GM12878 (cell line): ENCODE results near the gene MANBA. TPM values are rescaled to one million over a fixed set of nuclear protein-coding genes. Genes with fewer than 3 reads are reported as not detected.

Experiments
- ATAC-seq: fragments of 200-7000 bp; cut with Tn5 transposase; 3 replicates; pipeline ENCODE4 v1.9.1; 2020; ENCODE audit warnings: mild to moderate bottlenecking, moderate library complexity
- BruUV-seq: library from RNA; stranded (reverse); fragments of 400-500 nt; replicated peaks from 2 replicates; lab custom pipeline; 2021; lab: Mats Ljungman, UMichigan
- CTCF ChIA-PET: fragments of 300-600 bp; sonication (Branson Sonifier 250); formaldehyde crosslinking; extraction: SDS; loops from one replicate; lab custom pipeline; 2021; ENCODE audit warnings: inconsistent platforms; lab: Yijun Ruan, JAX
- POLR2A ChIA-PET: fragments of 350-600 bp; formaldehyde crosslinking; extraction: SDS; loops from one replicate; lab custom pipeline; 2021; ENCODE audit warnings: inconsistent platforms; lab: Charles Lee
- RAD21 ChIA-PET: fragments of 300-600 bp; sonication (Branson Sonifier 250); formaldehyde crosslinking; loops from one replicate; lab custom pipeline; 2023; ENCODE audit warnings: antibody characterized with exemption; ENCODE audit not compliant: unreplicated experiment; lab: Charles Lee
- SMC1A ChIA-PET: fragments of 300-600 bp; sonication (Branson Sonifier 250); formaldehyde crosslinking; loops from one replicate; lab custom pipeline; 2023; ENCODE audit not compliant: unreplicated experiment, uncharacterized antibody; lab: Charles Lee
- DNase-seq: peaks from one replicate; pipeline ENCODE4 v3.0.0-alpha.2; 2011; ENCODE audit warnings: low read depth, low spot score
- FAIRE-seq: peaks from 3 replicates; lab custom pipeline; 2011; peaks lifted over from hg19 to GRCh38; lab: Jason Lieb, UNC
- H2AFZ ChIP-seq: 2 replicates; pipeline ENCODE4 v1.6.0; 2011; ENCODE audit warnings: low read depth, low read length, control low read depth; ENCODE audit not compliant: control insufficient read depth
- H3K27ac ChIP-seq: 2 replicates; pipeline ENCODE4 v1.5.1; 2011; ENCODE audit warnings: control low read depth; ENCODE audit not compliant: control insufficient read depth, insufficient read depth
- H3K27me3 ChIP-seq, 2 experiments: replicated peaks in 1 of 2; 2 replicates each; pipeline versions ENCODE4 v1.6.0 to v1.6.1; 2011; ENCODE audit warnings: low read length in 1 of 2; ENCODE audit not compliant: control insufficient read depth in 2 of 2, insufficient read depth in 2 of 2
- H3K36me3 ChIP-seq, 2 experiments: 2 replicates each; pipeline ENCODE4 v1.5.1; 2011; ENCODE audit warnings: low read length in 1 of 2; ENCODE audit not compliant: control insufficient read depth in 2 of 2, insufficient read depth in 2 of 2
- H3K4me1 ChIP-seq: 2 replicates; pipeline ENCODE4 v1.6.1; 2011; ENCODE audit warnings: mild to moderate bottlenecking, low read length, moderate library complexity, mixed read lengths; ENCODE audit not compliant: control insufficient read depth, insufficient read depth
- H3K4me2 ChIP-seq: 2 replicates; pipeline ENCODE4 v1.6.0; 2011; ENCODE audit warnings: control low read depth; ENCODE audit not compliant: control insufficient read depth, insufficient read depth
- H3K4me3 ChIP-seq: fragments of 200-600 bp; sonication (generic); 2 replicates; pipeline ENCODE4 v1.5.1; 2016
- H3K79me2 ChIP-seq: 2 replicates; pipeline ENCODE4 v1.6.0; 2011; ENCODE audit warnings: low read length; ENCODE audit not compliant: control insufficient read depth, insufficient read depth
- H3K9ac ChIP-seq: 2 replicates; pipeline ENCODE4 v1.8.0; 2011; ENCODE audit warnings: low read length, control low read depth, mixed read lengths; ENCODE audit not compliant: control insufficient read depth, insufficient read depth
- H3K9me3 ChIP-seq: replicated peaks from 3 replicates; pipeline ENCODE4 v1.5.1; 2011; ENCODE audit warnings: mild to moderate bottlenecking, low read length; ENCODE audit not compliant: control insufficient read depth, insufficient read depth
- H4K20me1 ChIP-seq: 2 replicates; pipeline ENCODE4 v1.6.0; 2011; ENCODE audit not compliant: control insufficient read depth, insufficient read depth
- BHLHE40 ChIP-seq, 2 experiments: fragments of 450-650 bp in 1 of 2; IDR thresholded peaks; 2 replicates each; pipeline ENCODE4 v1.6.1; 2011 to 2017; ENCODE audit warnings: low read depth in 2 of 2, borderline replicate concordance in 1 of 2, improper control_type of control experiment in 1 of 2, low read length in 1 of 2, mild to moderate bottlenecking in 1 of 2
- EP300 ChIP-seq, 2 experiments: fragments of 150-350 bp in 1 of 2; IDR thresholded peaks; 2 replicates each; pipeline ENCODE4 v1.6.1; 2011 to 2012; ENCODE audit warnings: low read depth in 2 of 2, low read length in 2 of 2, borderline replicate concordance in 1 of 2, improper control_type of control experiment in 1 of 2, inconsistent platforms in 1 of 2; ENCODE audit not compliant: control insufficient read depth in 1 of 2
- ESRRA ChIP-seq: IDR thresholded peaks from 2 replicates; pipeline ENCODE4 v1.6.1; 2012; ENCODE audit warnings: mild to moderate bottlenecking, low read length, improper control_type of control experiment
- GATAD2B ChIP-seq: fragments of 450-650 bp; conservative IDR thresholded peaks from 2 replicates; pipeline ENCODE4 v1.6.1; 2017; ENCODE audit warnings: low read depth, mild to moderate bottlenecking, moderate library complexity
- HDAC6 ChIP-seq: fragments of 200-600 bp; sonication (generic); IDR thresholded peaks from one replicate; pipeline ENCODE4 v1.8.0; 2017; ENCODE audit warnings: antibody characterized with exemption; ENCODE audit not compliant: unreplicated experiment
- JUNB ChIP-seq: IDR thresholded peaks from 2 replicates; pipeline ENCODE4 v1.6.1; 2016; ENCODE audit warnings: antibody characterized with exemption, mild to moderate bottlenecking
- MEF2B ChIP-seq: fragments of 450-650 bp; IDR thresholded peaks from 2 replicates; pipeline ENCODE4 v1.6.1; 2018; ENCODE audit warnings: mild to moderate bottlenecking, moderate library complexity; ENCODE audit not compliant: partially characterized antibody, poor library complexity, severe bottlenecking
- MYC ChIP-seq: IDR thresholded peaks from 2 replicates; pipeline ENCODE4 v1.6.1; 2011; ENCODE audit warnings: mild to moderate bottlenecking, low read length, moderate library complexity, inconsistent platforms; ENCODE audit not compliant: insufficient read depth, insufficient replicate concordance, insufficient read length, severe bottlenecking
- SMC3 ChIP-seq: IDR thresholded peaks from 2 replicates; pipeline ENCODE4 v1.6.1; 2011; ENCODE audit warnings: low read length, improper control_type of control experiment, borderline replicate concordance
- TCF12 ChIP-seq: IDR thresholded peaks from 2 replicates; pipeline ENCODE4 v1.6.1; 2011; ENCODE audit warnings: low read depth, mild to moderate bottlenecking, low read length
- ZBED1 ChIP-seq: IDR thresholded peaks from 2 replicates; pipeline ENCODE4 v1.6.1; 2016; ENCODE audit warnings: borderline replicate concordance
- WGBS: methylation state at CpG from one replicate; pipeline ENCODE4 v1.1.6; 2016; ENCODE audit warnings: low lambda C conversion rate; ENCODE audit not compliant: insufficient replicate concordance, insufficient coverage; ENCODE audit errors: missing lambda C conversion rate; 5-methylcytosine and 5-hydroxymethylcytosine counted together
- in situ Hi-C: fragments of 300-500 bp; cut with MboI; formaldehyde crosslinking; loops from 9 replicates; pipeline ENCODE4 v1.14.3; 2018; ENCODE audit warnings: mixed read lengths
- intact Hi-C: fragments of 100-400 bp; cut with micrococcal nuclease; formaldehyde crosslinking; loops from one replicate; pipeline ENCODE4 v1.14.2; 2022; ENCODE audit not compliant: unreplicated experiment
- polyA plus RNA-seq, 11 experiments: library from polyadenylated mRNA; depleted of rRNA in 4 of 11; unstranded in 6 of 11; stranded (reverse) in 5 of 11; fragments of >200 nt; fragmentation: Nextera tagmentation in 4 of 11; fragmentation: Illumina TruSeq in 1 of 11; extraction: Ambion mirVana in 4 of 11; extraction: Trizol in 1 of 11; gene quantifications; 1 replicate in 1 of 11; 2 replicates in 10 of 11; pipeline versions ENCODE4 v1.2.1 to v1.2.3, GENCODE V29; 2011 to 2016; ENCODE audit warnings: inconsistent platforms in 2 of 11, missing spikeins in 2 of 11, low read depth in 1 of 11
- total RNA-seq, 4 experiments: library from RNA; depleted of rRNA in 3 of 4; stranded (reverse); fragments of >200 nt in 3 of 4; fragmentation: Illumina TruSeq in 1 of 4; extraction: Trizol in 1 of 4; gene quantifications; 2 replicates each; pipeline versions ENCODE4 v1.2.1 to v1.2.3, GENCODE V29; 2013 to 2021
- TF ChIP-seq, protein P1 (sequence below): IDR thresholded peaks from 2 replicates; pipeline ENCODE4 v1.6.1; 2012; ENCODE audit warnings: low read depth, low read length, improper control_type of control experiment
- TF ChIP-seq, protein P2 (sequence below): fragments of 450-650 bp; formaldehyde crosslinking; IDR thresholded peaks from 2 replicates; pipeline ENCODE4 v1.5.0; 2022; ENCODE audit warnings: mild to moderate bottlenecking, missing genetic modification characterization
- TF ChIP-seq, protein P3 (sequence below): IDR thresholded peaks from 2 replicates; pipeline ENCODE4 v1.6.1; 2011; ENCODE audit warnings: borderline replicate concordance, low read depth, mild to moderate bottlenecking, moderate library complexity, mixed read lengths, low read length; ENCODE audit not compliant: insufficient read depth; ENCODE audit errors: extremely low read length
- TF ChIP-seq, protein P4 (sequence below): fragments of 450-650 bp; IDR thresholded peaks from 2 replicates; pipeline ENCODE4 v1.6.1; 2017; ENCODE audit warnings: borderline replicate concordance

MANBA gene
- total and polyA plus RNA-seq, 10 of the 15 experiments (the other 5 are each of a cell fraction or from before 2014, with no cell fraction given), result 3.8 to 19.0 (median 12.5) TPM

- in situ Hi-C loops (no loop called here), intact Hi-C loops (loop anchor here (10.0 kb wide), 1 partner anchor 411 kb away; the partner anchor contains the start of gene BDH2)
- ATAC-seq (no peak), FAIRE-seq (no peak), DNase-seq (no peak)
- ChIA-PET RAD21 (no interaction called here), CTCF (interaction anchor here (0.6 kb wide), 1 partner anchor 116 kb away, joined by 3 read pairs; no protein-coding TSS in a partner anchor), SMC1A (interaction anchor here (0.7 kb wide), 1 partner anchor 125 kb away, joined by 3 read pairs; no protein-coding TSS in a partner anchor), POLR2A (interaction anchor here (1.7 kb wide), 1 partner anchor 12 kb away, joined by 5 read pairs; no protein-coding TSS in a partner anchor)
- H3K4me2 ChIP-seq, result peak overlapping the region; percentile 44
- H3K79me2 ChIP-seq, result peaks cover 6% of the 10 kb centered on the region
- no peaks in the 10 kb centered on the region for H4K20me1 ChIP-seq
- peaks cover 0 to 3% of the 10 kb centered on the region in 2 experiments; a peak in 1 of 4 replicates for H3K36me3 ChIP-seq
- no peaks in the 10 kb centered on the region for H3K9me3 ChIP-seq
- H3K4me1 ChIP-seq, result peaks cover 33% of the 10 kb centered on the region
- no TSS peak for BruUV-seq
- peak overlapping the region; percentile 15; the same call in 1 of the 2 replicates for H3K27ac ChIP-seq
- no peaks in the 10 kb centered on the region for H3K27me3 ChIP-seq
- WGBS, result 97% methylated on average over 5 of the region's 5 CpGs
- H3K4me3 ChIP-seq, result no peak overlapping the region
- H2AFZ ChIP-seq, result no peak overlapping the region
- H3K9ac ChIP-seq, result no peak overlapping the region
- TF ChIP-seq BHLHE40 (IDR thresholded peaks at IDR 0.05; ENCODE audit: borderline replicate concordance in 1 of 2, low read depth in 2 of 2, low read length in 1 of 2), result no peak
- no peak for TF ChIP-seq HDAC6
- TF ChIP-seq EP300 (IDR thresholded peaks at IDR 0.05; ENCODE audit: borderline replicate concordance in 1 of 2, control insufficient read depth in 1 of 2, low read depth in 2 of 2, low read length in 2 of 2), result no peak
- TF ChIP-seq, protein P1, sequence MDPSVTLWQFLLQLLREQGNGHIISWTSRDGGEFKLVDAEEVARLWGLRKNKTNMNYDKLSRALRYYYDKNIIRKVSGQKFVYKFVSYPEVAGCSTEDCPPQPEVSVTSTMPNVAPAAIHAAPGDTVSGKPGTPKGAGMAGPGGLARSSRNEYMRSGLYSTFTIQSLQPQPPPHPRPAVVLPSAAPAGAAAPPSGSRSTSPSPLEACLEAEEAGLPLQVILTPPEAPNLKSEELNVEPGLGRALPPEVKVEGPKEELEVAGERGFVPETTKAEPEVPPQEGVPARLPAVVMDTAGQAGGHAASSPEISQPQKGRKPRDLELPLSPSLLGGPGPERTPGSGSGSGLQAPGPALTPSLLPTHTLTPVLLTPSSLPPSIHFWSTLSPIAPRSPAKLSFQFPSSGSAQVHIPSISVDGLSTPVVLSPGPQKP, result no peak
- no peak for TF ChIP-seq MYC
- no peak for TF ChIP-seq SMC3
- TF ChIP-seq JUNB, result no peak
- TF ChIP-seq, protein P2, sequence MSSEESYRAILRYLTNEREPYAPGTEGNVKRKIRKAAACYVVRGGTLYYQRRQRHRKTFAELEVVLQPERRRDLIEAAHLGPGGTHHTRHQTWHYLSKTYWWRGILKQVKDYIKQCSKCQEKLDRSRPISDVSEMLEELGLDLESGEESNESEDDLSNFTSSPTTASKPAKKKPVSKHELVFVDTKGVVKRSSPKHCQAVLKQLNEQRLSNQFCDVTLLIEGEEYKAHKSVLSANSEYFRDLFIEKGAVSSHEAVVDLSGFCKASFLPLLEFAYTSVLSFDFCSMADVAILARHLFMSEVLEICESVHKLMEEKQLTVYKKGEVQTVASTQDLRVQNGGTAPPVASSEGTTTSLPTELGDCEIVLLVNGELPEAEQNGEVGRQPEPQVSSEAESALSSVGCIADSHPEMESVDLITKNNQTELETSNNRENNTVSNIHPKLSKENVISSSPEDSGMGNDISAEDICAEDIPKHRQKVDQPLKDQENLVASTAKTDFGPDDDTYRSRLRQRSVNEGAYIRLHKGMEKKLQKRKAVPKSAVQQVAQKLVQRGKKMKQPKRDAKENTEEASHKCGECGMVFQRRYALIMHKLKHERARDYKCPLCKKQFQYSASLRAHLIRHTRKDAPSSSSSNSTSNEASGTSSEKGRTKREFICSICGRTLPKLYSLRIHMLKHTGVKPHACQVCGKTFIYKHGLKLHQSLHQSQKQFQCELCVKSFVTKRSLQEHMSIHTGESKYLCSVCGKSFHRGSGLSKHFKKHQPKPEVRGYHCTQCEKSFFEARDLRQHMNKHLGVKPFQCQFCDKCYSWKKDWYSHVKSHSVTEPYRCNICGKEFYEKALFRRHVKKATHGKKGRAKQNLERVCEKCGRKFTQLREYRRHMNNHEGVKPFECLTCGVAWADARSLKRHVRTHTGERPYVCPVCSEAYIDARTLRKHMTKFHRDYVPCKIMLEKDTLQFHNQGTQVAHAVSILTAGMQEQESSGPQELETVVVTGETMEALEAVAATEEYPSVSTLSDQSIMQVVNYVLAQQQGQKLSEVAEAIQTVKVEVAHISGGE (CRISPR knock-in tag), result no peak
- TF ChIP-seq, protein P3, sequence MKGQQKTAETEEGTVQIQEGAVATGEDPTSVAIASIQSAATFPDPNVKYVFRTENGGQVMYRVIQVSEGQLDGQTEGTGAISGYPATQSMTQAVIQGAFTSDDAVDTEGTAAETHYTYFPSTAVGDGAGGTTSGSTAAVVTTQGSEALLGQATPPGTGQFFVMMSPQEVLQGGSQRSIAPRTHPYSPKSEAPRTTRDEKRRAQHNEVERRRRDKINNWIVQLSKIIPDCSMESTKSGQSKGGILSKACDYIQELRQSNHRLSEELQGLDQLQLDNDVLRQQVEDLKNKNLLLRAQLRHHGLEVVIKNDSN, result no peak
- TF ChIP-seq, protein P4, sequence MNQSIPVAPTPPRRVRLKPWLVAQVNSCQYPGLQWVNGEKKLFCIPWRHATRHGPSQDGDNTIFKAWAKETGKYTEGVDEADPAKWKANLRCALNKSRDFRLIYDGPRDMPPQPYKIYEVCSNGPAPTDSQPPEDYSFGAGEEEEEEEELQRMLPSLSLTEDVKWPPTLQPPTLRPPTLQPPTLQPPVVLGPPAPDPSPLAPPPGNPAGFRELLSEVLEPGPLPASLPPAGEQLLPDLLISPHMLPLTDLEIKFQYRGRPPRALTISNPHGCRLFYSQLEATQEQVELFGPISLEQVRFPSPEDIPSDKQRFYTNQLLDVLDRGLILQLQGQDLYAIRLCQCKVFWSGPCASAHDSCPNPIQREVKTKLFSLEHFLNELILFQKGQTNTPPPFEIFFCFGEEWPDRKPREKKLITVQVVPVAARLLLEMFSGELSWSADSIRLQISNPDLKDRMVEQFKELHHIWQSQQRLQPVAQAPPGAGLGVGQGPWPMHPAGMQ, result no peak
- TF ChIP-seq TCF12, result no peak
- TF ChIP-seq ZBED1, result no peak
- no peak for TF ChIP-seq ESRRA
- TF ChIP-seq MEF2B, result no peak
- no peak for TF ChIP-seq GATAD2B
Observed at GRCh38 chr4:102683881-102684609, 76.7 kb downstream of the MANBA start.
